ENCODE data around the gene IKZF3. TPM values are rescaled to one million over a fixed set of nuclear protein-coding genes. Genes with fewer than 3 reads are reported as not detected.

IKZF3 gene
- total RNA-seq, 4 donors from 2014 or later, result 0.30 to 1.9 (median 1.0) TPM

DNA sequence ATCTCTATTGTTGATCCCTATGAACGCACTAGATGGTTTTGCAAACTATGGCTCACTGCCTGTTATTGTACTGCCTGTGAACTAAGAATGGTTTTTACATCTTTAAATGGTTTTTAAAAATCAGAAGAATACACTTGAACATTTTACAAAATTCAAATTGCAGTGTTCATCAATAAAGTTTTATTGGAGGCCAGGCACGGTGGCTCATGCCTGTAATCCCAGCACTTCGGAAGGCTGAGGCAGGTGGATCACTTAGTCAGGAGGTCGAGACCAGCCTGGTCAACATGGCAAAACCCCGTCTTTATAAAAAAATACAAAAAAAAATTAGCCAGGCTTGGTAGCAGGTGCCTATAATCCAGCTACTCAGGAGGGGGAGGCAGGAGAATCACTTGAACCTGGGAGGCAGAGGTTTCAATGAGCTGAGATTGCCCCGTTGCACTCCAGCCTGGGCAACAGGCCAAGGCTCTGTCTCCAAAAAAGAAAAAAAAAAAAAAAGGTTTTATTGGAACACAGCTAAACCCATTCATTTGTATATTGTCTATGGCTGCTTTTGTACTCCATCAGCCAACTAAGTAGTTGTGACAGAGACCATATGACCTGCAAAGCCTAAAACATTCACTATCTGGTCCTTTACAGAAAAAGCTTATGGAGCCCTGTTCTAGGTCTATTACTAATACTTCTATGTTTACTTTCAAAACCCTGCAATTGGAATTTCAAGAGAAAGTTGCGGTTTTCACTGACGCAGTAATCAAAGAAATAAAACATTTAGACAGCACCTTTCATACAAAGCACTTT is 18.9 kb downstream of the IKZF3 start:
- H3K4me3 ChIP-seq, result no peak overlapping the region
- DNase-seq (ENCODE audit: low spot score in 2 of 2), result no peak
- H3K9me3 ChIP-seq, result no peaks in the 10 kb centered on the region
- peaks cover 0 to 45% of the 10 kb centered on the region in 2 donors for H3K27me3 ChIP-seq
- no peaks in the 10 kb centered on the region for H3K36me3 ChIP-seq
- 65 to 68% methylated on average over 8 of the region's 8 CpGs for WGBS, 2 donors
- no peak overlapping the region for H3K27ac ChIP-seq
- no peak for TF ChIP-seq CTCF (IDR thresholded peaks at IDR 0.05)
- TF ChIP-seq EP300 (IDR thresholded peaks at IDR 0.05), result no peak
- TF ChIP-seq POLR2A (IDR thresholded peaks at IDR 0.05), result no peak
- no peaks in the 10 kb centered on the region for H3K4me1 ChIP-seq

- Histone ChIP-seq H3K27ac (no peak overlapping the region), H3K4me3 (no peak overlapping the region), H3K27me3 (peaks cover 0 to 29% of the 10 kb centered on the region in 2 donors), H3K9me3 (peaks cover 0 to 21% (median 7%) of the 10 kb centered on the region in 4 donors), H3K36me3 (no peaks in the 10 kb centered on the region), H3K4me1 (no peaks in the 10 kb centered on the region)
- WGBS, 2 donors, result 69 to 82% methylated on average over 2 of the region's 2 CpGs
- TF ChIP-seq POLR2A (IDR thresholded peaks at IDR 0.05), result no peak
- no peak for TF ChIP-seq CTCF (IDR thresholded peaks at IDR 0.05)
- TF ChIP-seq EP300 (IDR thresholded peaks at IDR 0.05), result no peak
- no peak for DNase-seq (ENCODE audit: low spot score in 2 of 2)
Observed at GRCh38 chr17:39841134-39841683, 22.9 kb downstream of the IKZF3 start.

GRCh38 chr17:39838784-39839183 is 25.3 kb downstream of the IKZF3 start:
- no peaks in the 10 kb centered on the region for H3K4me1 ChIP-seq
- H3K9me3 ChIP-seq, result peaks cover 0 to 38% (median 7%) of the 10 kb centered on the region in 4 donors
- peaks cover 0 to 16% of the 10 kb centered on the region in 2 donors for H3K27me3 ChIP-seq
- TF ChIP-seq POLR2A (IDR thresholded peaks at IDR 0.05), result no peak
- no peak for TF ChIP-seq CTCF (IDR thresholded peaks at IDR 0.05)
- TF ChIP-seq EP300 (IDR thresholded peaks at IDR 0.05), result no peak
- H3K36me3 ChIP-seq, result no peaks in the 10 kb centered on the region
- no peak overlapping the region for H3K27ac ChIP-seq
- no peak overlapping the region for H3K4me3 ChIP-seq
- DNase-seq (ENCODE audit: low spot score in 2 of 2), result no peak
- WGBS, 2 donors, result 59 to 73% methylated on average over 1 of the region's 1 CpG

DNA sequence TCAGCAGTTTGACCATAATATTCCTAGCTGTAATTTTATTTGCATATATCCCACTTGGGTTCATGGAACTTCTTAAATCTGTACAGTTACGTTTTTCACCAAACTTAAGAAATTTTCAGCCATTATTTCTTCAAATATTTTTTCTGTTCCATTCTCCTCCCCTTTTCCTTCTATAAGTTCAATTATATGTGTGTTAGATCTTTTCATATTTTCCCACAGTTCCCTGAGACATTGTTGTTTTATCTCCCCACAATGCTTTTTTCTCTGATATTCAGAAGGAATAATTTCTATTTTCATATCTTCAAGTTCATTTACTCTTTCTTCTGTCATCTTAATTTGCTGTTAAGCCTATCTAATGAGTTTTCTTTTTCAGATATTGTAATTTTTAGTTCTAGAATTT is 26.1 kb downstream of the IKZF3 start:
- 73 to 87% methylated on average over 1 of the region's 1 CpG for WGBS, 2 donors
- Histone ChIP-seq H3K27ac (no peak overlapping the region), H3K4me3 (no peak overlapping the region), H3K4me1 (no peaks in the 10 kb centered on the region), H3K9me3 (peaks cover 0 to 38% (median 7%) of the 10 kb centered on the region in 4 donors), H3K36me3 (no peaks in the 10 kb centered on the region), H3K27me3 (peaks cover 0 to 10% of the 10 kb centered on the region in 2 donors)
- TF ChIP-seq POLR2A (IDR thresholded peaks at IDR 0.05), result no peak
- no peak for TF ChIP-seq CTCF (IDR thresholded peaks at IDR 0.05)
- no peak for TF ChIP-seq EP300 (IDR thresholded peaks at IDR 0.05)
- DNase-seq (ENCODE audit: low spot score in 2 of 2), result no peak

DNA sequence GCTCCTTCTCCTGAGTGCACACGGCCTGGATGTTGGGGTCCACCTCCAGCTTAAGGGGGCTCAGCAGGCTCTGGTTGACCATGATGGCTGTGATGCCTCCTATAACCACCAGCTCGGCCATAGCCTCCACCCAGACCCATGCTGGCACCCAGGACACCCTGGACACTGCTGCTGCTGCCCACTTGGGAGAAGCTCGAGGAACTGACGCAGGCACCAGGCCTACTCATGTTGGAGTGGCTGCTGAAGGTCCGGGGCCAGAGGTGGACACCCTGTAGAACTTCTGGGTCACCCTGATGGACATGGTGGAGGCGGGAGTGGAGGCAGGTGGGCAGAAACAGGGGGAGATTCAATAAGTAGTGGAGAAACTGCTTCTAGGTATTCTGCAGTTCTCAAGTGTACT is 28.0 kb downstream of the IKZF3 start:
- WGBS, 2 donors, result 73 to 80% methylated on average over 6 of the region's 6 CpGs
- peaks cover 0 to 38% (median 7%) of the 10 kb centered on the region in 4 donors for H3K9me3 ChIP-seq
- no peak overlapping the region for H3K27ac ChIP-seq

More for the DNA sequence above, 28.0 kb downstream of the IKZF3 start:
- Histone ChIP-seq H3K27me3 (no peaks in the 10 kb centered on the region), H3K4me1 (no peaks in the 10 kb centered on the region), H3K4me3 (no peak overlapping the region), H3K36me3 (no peaks in the 10 kb centered on the region)
- DNase-seq (ENCODE audit: low spot score in 2 of 2), result no peak
- TF ChIP-seq POLR2A (IDR thresholded peaks at IDR 0.05) (no peak), CTCF (IDR thresholded peaks at IDR 0.05) (no peak), EP300 (IDR thresholded peaks at IDR 0.05) (no peak)
